HG02943 (cell line): ENCODE data around the gene DBH.

Experiments
- ATAC-seq: cut with Tn5 transposase; IDR thresholded peaks from one replicate; pipeline ENCODE4 v1.9.1; 2021; ENCODE audit warnings: mild to moderate bottlenecking, low read depth, moderate library complexity; ENCODE audit not compliant: unreplicated experiment

Gene DBH

DNA sequence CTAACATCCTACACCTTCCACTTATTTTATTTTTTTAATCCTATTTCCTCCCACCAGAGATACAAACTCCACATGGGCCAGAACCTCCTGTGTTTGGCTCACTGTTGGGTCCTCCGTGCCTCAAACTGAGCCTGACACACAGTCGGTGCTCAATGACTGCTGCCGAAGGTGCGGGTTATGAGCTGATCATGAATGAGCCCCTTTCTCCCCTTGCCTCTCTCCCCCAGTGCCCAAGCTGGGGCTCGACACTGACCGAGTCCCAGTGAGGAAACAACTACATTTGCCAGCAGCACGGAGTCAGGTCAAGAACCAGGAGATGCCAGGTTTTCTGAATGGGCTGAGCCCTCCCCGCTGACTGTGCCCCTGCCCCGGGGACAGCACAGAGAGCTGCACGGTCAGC lies 57.0 kb downstream of the DBH start:
- no peak for ATAC-seq

GRCh38 chr9:133693703-133694529 lies 57.8 kb downstream of the DBH start:
- ATAC-seq = no peak

GRCh38 chr9:133694686-133695085 lies 58.5 kb downstream of the DBH start:
- no peak for ATAC-seq

GRCh38 chr9:133696071-133696472 lies 59.9 kb downstream of the DBH start:
- ATAC-seq = no peak

GRCh38 chr9:133699546-133699945 lies 63.4 kb downstream of the DBH start:
- ATAC-seq = no peak

DNA sequence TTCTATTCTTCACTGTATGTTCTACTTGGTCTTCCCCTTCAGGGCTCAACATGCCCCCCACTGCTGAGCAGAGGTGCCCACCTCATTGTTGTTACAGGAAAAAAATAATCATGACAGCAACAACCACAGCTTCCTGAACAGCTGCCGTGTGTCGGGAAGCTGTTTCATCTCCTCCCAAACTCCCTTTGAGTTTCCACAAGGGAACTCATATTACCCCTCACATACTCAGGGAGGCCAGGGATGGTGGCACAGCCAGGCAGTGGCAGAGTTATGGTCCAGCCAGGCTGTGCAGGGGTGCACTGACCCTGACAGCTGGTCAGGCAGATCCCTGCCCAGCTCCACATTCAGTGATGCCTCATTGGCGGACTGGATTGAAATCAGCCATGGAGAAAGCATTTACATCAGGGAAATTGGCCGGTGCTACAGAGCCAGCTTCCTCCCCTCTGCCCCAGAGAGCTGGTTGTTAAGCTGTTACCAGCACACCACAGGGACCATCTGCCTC lies 64.7 kb downstream of the DBH start:
- no peak for ATAC-seq

- ATAC-seq = no peak
Observed at GRCh38 chr9:133701321-133701980, 65.3 kb downstream of the DBH start.

DNA sequence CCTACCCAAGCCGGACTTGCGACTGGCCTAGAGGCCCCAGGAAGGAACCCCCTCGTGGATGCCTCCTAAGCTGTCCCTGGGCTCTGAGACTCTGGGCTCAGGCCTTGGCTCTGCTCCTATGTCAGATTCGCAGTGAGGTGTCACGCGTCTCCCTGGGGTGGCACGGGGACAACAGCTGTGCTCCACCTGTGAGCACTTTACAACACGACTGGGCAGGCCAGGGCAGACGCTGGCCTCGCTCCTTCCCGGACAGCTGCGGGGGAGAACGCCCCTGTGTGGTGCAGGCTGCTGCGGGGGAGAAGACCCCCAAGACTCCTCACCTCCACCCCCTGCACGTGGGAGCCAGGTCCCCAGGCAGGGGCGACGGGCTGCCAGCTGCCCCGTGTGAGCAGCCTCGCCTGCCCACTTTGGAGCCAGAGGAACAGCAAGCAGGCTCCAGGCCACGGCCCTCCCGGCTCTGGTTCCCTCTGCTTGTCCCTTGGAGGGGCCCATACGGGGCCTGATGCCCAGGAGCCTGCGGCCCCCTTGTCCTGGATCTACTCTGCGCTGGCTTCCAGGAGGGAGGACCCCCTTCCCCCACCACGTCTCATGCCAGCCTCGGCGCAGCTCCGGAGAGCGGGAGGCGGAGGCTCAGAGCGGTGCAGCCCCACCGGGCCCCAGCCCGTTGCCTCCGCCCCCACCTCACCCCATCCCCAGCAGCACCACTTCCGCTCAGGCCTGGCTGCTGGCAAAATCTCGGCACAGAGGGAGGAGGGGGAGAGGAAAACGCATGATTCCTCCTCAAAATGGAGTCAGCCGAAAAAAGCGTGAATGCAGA lies 66.0 kb downstream of the DBH start:
- no peak for ATAC-seq

DNA sequence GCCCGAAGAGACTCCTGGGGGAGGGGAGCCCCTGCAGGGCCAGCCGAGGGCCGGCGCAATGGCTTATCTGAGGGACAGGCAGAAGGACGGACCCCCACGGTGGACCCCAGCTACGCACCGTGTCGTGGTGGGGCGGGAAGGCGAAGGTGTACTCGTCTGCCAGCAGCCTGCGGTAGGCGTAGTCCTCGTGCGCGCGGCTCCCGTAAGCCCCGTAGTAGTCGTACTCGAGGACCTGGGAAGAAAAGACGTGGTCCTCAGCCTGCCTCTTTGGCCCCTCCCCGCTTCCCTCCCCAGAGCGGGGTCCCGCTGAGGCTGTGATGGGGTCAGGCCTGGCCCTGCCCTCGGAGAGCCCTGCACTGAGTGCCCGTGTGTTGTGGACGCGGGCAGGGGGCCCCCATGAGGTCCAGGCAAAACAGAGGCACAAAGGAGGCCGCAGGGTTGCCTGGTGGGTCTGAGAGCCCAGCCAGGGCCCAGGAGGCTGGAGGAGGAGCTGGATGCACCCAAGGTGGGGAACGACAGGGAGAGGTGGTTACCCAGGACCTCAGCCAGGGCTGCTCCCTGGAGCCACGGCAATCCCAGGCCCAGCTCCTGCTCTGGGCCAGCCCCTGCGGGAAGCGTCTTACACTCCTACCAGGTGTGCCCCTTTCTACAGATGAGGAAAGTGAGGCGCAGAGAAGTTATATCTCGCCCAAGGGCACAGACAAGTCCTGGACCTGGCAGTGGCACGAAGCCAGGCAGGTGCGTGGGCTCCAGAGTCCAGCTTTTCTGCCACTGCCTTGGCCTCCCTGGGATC lies 66.8 kb downstream of the DBH start:
- ATAC-seq = no peak

DNA sequence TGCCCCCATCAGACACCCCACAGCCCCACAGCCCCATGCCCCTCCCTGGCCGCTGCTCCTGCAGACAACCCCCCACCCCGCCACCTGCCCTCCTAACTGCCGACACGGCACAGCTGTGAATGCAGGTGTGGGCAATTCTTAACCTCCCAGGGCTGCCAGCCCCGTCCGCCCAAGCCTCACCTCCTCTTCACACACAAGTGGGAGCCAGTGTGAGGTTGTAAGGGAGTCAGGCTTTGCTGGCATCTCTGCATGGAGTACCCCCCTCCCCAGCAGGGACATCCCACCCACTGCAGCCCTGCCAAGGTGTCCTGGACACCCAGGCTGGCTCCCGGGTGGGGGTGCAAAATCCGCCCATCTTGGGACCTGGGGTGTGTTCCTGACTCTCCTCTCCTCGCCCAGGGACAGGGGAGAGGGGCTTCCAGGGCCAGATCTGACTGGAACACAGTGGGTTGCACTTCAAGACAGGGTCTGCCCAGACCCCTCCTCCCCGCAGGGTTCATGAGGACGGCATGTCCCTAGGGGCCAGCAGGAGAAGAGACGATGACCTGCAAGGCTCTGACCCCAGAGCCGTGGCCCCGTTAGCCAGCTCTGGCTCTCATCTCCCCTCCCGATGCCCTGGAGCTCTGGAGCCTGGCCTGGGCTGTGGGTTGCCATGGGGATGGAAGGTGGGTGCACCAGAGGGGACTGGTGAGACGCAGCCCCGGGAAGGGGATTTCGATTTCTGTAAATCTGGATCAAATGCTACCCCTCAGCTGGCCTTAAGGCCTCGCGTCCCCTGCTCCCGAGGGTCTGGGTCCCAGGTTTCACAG lies 67.6 kb downstream of the DBH start:
- no peak for ATAC-seq

DNA sequence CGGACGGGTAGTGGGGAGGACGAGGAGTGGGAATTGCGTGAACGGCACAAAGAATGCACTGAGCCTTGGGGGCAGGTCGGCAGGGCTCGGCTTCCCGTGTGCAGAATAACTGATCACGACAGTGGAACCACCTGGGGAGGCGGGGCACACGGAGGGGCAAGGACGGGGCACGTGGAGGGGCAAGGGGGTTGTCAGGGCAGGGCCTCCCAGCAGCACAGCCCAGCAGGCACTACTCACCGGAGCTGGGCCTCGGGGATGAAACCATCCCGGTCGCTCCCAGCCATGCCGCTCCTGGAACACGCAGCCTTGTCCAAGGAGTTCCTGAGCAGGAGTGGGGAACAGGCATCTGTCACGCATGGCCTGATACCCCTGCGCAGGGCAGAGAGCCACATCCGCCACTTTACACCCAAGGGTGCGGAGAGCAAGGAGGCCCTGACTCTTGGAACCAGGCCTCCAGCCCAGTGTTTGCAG lies 68.6 kb downstream of the DBH start:
- no peak for ATAC-seq

DNA sequence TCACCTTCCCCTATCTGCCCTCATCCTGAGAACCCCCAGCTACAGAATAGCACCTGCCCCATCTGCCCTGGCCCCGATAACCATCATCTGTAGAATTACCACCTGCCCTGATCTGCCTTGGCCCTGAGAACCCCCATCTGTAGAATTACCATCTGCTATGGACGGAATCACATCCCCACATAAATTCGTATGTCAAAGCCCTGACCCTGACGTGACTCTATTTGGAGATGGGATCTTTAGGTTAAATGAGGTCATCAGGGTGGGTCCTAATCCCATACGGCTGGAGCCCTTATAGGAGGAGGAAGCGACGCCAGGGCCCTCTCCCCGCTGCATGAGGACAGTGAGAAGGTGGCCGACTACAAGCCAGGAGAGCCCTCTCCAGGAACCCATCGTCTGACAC lies 69.4 kb downstream of the DBH start:
- ATAC-seq = no peak

DNA sequence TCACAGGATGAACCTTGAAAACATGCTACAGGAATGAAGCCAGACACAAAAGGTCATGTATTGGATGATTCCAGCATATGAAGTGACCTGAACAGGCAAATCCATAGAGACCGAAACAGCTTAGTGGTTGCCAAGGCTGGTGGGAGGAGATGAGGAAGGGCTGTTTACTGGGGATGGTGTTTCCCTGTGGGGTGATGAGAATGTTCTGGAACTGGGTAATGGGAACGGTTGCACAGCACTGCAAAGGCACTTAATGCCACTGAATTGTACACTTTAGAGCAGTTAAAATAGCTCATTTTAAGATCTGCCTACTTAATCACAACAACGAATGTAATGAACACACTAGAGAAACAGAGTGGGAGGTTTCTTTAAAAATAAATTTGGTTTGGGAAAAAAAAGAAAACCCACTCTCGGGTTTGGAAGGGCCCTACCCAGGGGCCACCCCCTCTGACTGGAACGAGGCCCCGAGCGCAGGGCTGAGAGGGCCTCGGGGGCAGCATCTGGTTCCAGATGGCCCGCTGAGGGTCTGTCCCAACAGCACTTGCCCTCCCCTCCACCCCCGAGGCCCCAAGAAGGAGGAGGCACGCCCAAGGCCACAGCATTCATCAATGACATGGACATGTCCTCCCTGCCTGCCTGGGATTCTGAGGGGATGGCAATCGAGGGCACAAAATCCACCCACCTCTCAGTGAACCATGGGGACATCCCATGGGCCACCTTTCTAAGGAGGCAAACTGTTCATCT lies 70.3 kb downstream of the DBH start:
- ATAC-seq = no peak

DNA sequence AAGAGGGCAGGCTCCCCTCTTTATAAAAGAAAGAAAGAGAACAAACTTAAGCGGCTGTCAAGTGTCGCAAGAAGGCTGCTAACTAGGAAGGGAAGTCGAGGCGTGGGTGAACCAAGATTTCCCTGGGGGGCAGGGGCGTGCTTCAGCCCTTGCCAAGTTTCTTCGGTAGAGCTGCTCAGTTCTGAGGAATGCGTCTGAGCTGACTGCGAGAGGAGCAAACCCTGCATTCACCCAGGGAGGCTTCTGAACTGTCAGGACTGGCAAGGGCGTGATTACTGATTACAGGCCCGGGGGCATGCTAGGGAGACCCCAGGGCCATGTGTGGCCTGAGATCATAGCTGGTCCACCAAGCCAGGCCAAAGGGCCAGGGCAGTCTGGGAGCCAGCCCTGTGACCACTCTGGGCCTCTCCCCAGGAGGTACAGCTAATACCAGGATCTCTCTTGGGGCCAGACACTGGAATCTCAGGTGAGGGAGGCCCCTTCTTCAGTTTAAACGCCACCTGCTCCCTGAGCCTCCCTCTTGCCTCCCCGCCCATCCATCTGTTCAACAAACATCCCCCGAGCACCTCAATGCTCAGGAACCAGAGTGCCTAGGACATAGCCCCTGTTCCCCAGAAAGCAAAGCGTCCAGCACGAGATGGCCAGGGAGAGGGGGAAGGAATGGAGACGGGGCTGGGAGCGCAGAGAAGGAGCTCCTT lies 71.1 kb downstream of the DBH start:
- ATAC-seq = no peak

DNA sequence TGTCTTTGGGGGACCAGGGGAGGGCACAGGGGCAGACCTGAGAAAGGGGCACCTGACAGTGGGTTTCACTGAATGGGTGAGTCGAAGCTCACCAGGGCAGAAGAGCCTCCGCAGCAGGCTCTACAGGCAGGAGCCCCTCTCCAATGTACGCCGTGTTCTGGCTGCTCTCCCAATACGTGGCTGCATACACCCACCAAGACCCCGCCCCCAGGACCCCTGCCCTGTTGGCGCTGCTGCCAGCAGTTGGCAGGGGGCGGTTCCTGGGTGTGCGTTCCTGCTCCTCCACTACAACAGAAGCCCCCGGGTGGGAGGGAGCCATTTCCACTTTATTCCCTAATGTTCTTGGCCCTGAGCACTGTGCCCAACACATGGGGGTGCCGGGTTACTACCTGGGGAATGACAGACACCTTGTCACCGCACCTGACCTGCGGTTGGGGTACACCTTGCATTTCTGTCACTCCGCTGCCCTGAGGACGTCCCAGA lies 71.6 kb downstream of the DBH start:
- ATAC-seq = no peak

DNA sequence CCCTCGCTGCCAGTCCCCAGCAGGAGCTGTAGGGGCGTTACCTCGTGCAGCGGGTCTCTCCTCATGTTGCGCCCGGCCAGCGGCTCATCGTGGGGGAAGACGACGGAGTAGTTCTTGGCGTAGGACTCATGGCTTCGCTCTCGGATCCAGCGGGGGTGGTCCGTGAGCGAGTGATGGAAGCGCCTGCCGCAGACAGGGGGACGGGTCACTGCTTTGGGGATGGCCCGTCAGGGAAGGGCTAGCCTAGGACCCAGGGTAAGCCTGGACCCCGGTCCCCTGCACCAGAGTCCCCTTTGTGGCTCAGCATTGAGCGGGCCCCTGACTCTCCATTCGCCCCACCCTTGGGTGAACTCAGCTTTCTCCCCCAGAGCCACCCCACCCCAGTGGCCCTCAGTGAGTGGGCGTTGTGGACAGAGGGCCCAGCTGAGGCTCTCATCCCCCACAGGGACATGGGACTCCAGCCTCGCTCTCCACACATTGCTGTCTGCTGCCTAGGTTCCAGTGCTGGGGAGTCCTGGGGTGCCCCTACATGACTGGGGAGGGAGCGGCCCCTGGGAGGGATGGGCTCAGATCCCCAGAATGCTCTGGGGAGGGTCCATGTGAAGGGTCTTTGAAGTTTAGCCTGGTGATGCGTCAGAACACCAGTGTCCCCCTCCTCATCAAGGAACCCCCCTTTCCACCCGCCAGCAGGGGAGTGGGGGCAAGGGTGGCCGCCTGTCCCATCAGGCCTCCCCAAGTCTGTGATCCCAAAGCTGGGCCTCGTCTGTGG lies 72.3 kb downstream of the DBH start:
- ATAC-seq = no peak
